Measurements from ENCODE around the gene CEP192. TPM values are rescaled to one million over a fixed set of nuclear protein-coding genes. Genes with fewer than 3 reads are reported as not detected.
"Not testable (repeated sequence)": the region's sequence is repeated elsewhere in the genome, so short reads cannot be mapped to it uniquely, and the experiment has no call there.

Gene CEP192
- total and polyA plus RNA-seq, 12 donors = 4.9 to 35.6 (median 30.4) TPM

DNA sequence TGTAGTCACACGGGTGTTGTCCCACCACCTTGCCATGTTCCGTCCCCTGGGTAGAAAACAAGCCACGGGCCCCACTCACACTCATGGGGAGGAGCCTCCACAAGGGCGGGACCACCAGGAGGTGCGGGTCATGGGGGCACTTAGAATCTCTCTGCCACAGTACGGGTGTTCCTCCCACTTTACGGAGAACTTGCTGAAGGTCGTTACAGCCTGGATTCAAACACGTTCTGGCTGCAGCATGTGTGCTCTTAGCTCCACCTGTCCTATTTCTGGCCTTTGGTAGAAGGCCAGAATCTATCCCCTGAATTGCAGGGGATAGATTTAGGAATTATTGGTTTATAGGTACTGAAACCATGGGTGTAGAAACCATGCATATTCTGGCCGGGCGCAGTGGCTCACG lies 14.9 kb upstream of the CEP192 start:
- 67 to 70% methylated on average over 12 of the region's 12 CpGs for WGBS, 2 donors
- peak in 5 of 8 donors; percentile 15 to 56 (median 40) for ATAC-seq
- Histone ChIP-seq H3K4me3 (no peak overlapping the region), H3K27me3 (no peaks in the 10 kb centered on the region), H3K4me1 (peaks cover 0 to 15% (median 0%) of the 10 kb centered on the region in 9 donors), H3K9me3 (no peaks in the 10 kb centered on the region), H3K36me3 (peaks cover 0 to 75% (median 12%) of the 10 kb centered on the region in 9 donors), H3K27ac (no peak overlapping the region)
- TF ChIP-seq, protein P1, sequence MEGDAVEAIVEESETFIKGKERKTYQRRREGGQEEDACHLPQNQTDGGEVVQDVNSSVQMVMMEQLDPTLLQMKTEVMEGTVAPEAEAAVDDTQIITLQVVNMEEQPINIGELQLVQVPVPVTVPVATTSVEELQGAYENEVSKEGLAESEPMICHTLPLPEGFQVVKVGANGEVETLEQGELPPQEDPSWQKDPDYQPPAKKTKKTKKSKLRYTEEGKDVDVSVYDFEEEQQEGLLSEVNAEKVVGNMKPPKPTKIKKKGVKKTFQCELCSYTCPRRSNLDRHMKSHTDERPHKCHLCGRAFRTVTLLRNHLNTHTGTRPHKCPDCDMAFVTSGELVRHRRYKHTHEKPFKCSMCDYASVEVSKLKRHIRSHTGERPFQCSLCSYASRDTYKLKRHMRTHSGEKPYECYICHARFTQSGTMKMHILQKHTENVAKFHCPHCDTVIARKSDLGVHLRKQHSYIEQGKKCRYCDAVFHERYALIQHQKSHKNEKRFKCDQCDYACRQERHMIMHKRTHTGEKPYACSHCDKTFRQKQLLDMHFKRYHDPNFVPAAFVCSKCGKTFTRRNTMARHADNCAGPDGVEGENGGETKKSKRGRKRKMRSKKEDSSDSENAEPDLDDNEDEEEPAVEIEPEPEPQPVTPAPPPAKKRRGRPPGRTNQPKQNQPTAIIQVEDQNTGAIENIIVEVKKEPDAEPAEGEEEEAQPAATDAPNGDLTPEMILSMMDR (IDR thresholded peaks at IDR 0.05) = no peak
- DNase-seq = no peak
- intact Hi-C loops (cut with DNase I) = no loop called here

DNA sequence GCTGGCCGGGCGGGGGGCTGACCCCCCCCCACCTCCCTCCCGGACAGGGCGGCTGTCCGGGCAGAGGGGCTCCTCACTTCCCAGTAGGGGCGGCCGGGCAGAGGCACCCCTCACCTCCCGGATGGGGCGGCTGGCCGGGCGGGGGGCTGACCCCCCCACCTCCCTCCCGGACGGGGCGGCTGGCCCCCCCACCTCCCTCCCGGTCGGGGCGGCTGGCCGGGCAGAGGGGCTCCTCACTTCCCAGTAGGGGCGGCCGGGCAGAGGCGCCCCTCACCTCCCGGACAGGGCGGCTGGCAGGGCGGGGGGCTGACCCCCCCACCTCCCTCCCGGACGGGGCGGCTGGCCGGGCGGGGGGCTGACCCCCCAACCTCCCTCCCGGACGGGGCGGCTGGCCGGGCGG lies 11.1 kb upstream of the CEP192 start:
- Histone ChIP-seq H3K36me3 (peaks cover 0 to 75% (median 5%) of the 10 kb centered on the region in 9 donors), H3K4me1 (peaks cover 0 to 15% (median 0%) of the 10 kb centered on the region in 9 donors)
- H3K4me3 ChIP-seq; DNase-seq; H3K27ac ChIP-seq; ATAC-seq; intact Hi-C loops (cut with DNase I); H3K27me3 ChIP-seq; H3K9me3 ChIP-seq: not testable (repeated sequence)
- 91 to 100% methylated on average over 6 to 15 of the region's 34 CpGs for WGBS, 2 donors

DNA sequence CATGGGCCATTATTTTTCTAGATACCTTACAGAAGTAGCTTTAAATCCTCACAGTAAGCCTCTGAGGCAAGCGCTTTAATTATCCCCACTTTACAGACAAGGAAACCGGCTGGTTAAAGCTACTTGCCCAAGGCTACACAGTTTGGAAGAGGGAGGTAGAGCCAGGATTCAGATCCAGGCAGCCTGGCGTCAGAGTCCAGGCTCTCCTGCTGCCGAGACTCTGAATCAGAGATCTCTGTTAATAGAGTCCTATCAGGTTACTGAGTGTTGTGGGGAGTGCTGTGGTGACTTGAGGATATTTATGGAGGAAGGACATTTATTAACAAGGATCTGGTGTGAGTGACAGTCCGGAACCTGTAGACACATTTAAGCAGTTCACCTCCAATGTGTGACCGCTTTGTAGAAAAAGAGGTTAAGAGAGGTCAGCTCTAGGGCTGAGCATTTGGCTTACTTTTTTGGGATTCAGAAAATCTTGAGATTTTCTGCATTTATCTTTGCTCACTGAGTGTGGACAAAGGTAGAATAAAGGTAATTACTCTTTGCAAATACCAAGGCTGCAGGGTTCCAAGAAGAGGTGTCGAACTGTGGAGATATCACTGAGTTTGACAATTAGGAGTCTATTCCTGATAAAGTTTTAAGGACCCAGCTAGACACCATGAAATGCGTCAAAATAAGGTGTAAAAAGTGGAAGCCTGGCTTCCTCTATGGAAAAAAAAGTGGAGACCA lies 1.6 kb upstream of the CEP192 start:
- no peaks in the 10 kb centered on the region for H3K27me3 ChIP-seq
- WGBS, 2 donors = 88 to 92% methylated on average over 8 of the region's 8 CpGs
- TF ChIP-seq, protein P1 (IDR thresholded peaks at IDR 0.05) = no peak
- no peak overlapping the region for H3K27ac ChIP-seq
- intact Hi-C loops (cut with DNase I) = loop anchor here in 4 of 10 donors (2.0 to 10.0 kb wide), 5 partner anchors 37 to 645 kb away; partner anchors contain the start of gene SEH1L (in 3 of the 4)
- DNase-seq (no peak), ATAC-seq (no peak)
- no peaks in the 10 kb centered on the region for H3K9me3 ChIP-seq
- peaks cover 6 to 31% (median 23%) of the 10 kb centered on the region in 9 donors for H3K4me1 ChIP-seq
- H3K36me3 ChIP-seq = peaks cover 0 to 27% (median 6%) of the 10 kb centered on the region in 9 donors
- H3K4me3 ChIP-seq = no peak overlapping the region

DNA sequence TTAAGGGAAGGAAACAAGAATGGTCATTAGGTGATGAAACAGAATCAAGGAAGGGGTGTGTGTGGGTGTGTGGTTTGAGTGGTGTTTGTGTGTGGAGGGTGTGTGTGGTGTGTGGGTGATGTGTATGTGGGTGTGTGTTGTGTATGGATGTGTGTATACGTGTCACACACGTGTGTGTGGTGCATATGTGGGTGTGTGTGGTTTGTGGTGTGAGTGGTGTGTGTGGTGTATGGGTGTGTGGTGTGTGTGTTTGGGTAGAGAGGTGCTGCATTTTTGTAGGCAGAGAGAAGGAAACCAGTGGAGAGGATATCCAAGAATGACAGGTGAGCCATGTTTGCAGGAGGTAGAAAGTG lies 1.1 kb upstream of the CEP192 start:
- DNase-seq (no peak), ATAC-seq (no peak)
- peaks cover 6 to 31% (median 23%) of the 10 kb centered on the region in 9 donors for H3K4me1 ChIP-seq
- peak overlapping the region in 4 of 10 donors; percentile 69 to 78 (median 77) for H3K4me3 ChIP-seq
- intact Hi-C loops (cut with DNase I) = loop anchor here in 3 of 10 donors (2.0 to 10.0 kb wide), 4 partner anchors 41 to 645 kb away; partner anchors contain the start of gene SEH1L (in 3 of the 3)
- TF ChIP-seq, protein P1 (IDR thresholded peaks at IDR 0.05) = no peak
- WGBS, 2 donors = 74 to 78% methylated on average over 2 of the region's 2 CpGs
- peaks cover 0 to 22% (median 4%) of the 10 kb centered on the region in 9 donors for H3K36me3 ChIP-seq
- H3K9me3 ChIP-seq = no peaks in the 10 kb centered on the region
- no peaks in the 10 kb centered on the region for H3K27me3 ChIP-seq
- H3K27ac ChIP-seq = peak overlapping the region in 1 of 10 donors; percentile 91

DNA sequence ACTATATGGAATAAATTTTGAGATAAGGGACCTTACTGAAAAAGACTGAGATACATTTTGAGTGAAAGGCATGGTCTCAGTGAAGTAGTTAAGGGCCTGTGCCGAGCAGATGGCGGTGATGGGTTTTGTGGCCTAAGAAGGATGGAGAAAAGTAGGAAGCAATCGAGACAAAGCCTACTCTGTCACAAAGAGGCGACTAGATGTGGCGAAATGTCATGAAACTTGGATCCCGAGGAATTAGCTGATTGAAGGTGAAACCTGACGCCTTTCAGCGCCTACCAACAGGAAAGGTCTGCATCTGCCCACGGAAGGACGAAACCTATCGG lies 558 bp upstream of the CEP192 start:
- peak in 3 of 8 donors; percentile 0 to 8 (median 6) for ATAC-seq
- TF ChIP-seq, protein P1 (IDR thresholded peaks at IDR 0.05) = no peak
- peak overlapping the region; percentile 49 to 93 (median 78) for H3K4me3 ChIP-seq
- 2% methylated on average over 11 of the region's 11 CpGs for WGBS, 2 donors
- intact Hi-C loops (cut with DNase I) = loop anchor here in 3 of 10 donors (2.0 to 10.0 kb wide), 4 partner anchors 42 to 644 kb away; partner anchors contain the start of gene SEH1L (in 3 of the 3)
- H3K27ac ChIP-seq = peak overlapping the region in 9 of 10 donors; percentile 23 to 92 (median 86)
- no peaks in the 10 kb centered on the region for H3K9me3 ChIP-seq
- H3K36me3 ChIP-seq = peaks cover 0 to 17% (median 0%) of the 10 kb centered on the region in 9 donors
- H3K4me1 ChIP-seq = peaks cover 6 to 32% (median 23%) of the 10 kb centered on the region in 9 donors
- no peaks in the 10 kb centered on the region for H3K27me3 ChIP-seq
- no peak for DNase-seq

Data from heart right ventricle (tissue), 16 donors.